ENCODE measurements around the gene MBIP.
"Not testable (repeated sequence)": the region's sequence is repeated elsewhere in the genome, so short reads cannot be mapped to it uniquely, and the experiment has no call there.

Gene MBIP, protein sequence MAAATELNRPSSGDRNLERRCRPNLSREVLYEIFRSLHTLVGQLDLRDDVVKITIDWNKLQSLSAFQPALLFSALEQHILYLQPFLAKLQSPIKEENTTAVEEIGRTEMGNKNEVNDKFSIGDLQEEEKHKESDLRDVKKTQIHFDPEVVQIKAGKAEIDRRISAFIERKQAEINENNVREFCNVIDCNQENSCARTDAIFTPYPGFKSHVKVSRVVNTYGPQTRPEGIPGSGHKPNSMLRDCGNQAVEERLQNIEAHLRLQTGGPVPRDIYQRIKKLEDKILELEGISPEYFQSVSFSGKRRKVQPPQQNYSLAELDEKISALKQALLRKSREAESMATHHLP

GRCh38 chr14:36320200-36320896 lies at the start of gene MBIP:
Gene MBIP (minus strand): TSS chr14:36320637. CDS start chr14:36320588, 49 bp downstream.
- peak; percentile 98 for DNase-seq (ENCODE audit: low spot score)

- no peak for DNase-seq (ENCODE audit: low spot score)
Measured at GRCh38 chr14:36367985-36368774, 47.7 kb upstream of the MBIP start.

GRCh38 chr14:36365766-36366165 lies 45.3 kb upstream of the MBIP start:
- no peak for DNase-seq (ENCODE audit: low spot score)

GRCh38 chr14:36363704-36364103 lies 43.3 kb upstream of the MBIP start:
- no peak for DNase-seq (ENCODE audit: low spot score)

DNA sequence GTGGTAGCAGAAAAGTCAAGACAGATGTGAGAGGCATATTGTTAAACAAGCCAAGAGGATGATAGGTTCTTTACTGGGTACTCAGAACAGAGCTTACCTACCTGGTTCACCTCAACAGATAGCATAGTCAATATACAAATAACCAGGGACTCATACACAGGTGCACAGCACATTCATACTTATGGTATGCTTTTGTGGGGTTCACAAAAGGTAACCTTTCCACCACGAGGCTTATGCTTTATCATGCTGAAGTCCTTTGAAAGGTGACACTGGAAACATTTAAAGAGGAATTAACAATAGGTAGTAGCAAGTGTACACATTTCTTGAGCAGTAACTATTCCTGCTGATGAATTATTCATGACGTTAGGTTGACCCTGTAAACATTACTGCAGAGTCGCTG lies 42.2 kb upstream of the MBIP start:
- no peak for DNase-seq (ENCODE audit: low spot score)

DNA sequence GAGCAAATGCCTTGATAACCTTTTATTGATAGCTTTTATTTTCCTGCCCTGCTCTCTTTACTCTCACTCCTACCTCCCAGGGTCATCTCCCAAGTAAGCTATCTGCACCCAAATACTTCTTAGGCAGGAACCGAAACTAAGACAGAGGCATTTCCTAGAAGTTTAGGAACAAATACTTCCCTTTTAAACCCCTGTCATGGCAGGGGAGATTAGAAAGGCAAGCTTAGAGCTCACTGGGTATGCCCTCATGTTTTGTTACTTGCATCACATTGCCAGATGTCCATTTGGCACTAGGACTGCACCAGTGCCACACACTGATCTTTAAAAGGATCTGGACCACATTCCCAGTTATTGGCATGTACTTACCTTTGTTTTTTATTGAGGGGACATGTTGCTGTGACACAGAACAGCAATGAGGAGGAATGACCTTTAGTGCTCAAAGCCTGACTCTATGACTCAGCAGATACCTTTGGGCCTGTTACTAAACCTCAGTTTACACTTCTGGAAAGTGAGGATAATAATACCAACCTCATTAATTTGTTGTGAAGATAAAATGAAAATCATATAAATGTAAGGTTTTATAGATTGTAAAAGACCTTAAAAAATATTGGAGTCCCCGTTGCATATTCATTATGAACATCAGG lies 40.9 kb upstream of the MBIP start:
- no peak for DNase-seq (ENCODE audit: low spot score)

DNA sequence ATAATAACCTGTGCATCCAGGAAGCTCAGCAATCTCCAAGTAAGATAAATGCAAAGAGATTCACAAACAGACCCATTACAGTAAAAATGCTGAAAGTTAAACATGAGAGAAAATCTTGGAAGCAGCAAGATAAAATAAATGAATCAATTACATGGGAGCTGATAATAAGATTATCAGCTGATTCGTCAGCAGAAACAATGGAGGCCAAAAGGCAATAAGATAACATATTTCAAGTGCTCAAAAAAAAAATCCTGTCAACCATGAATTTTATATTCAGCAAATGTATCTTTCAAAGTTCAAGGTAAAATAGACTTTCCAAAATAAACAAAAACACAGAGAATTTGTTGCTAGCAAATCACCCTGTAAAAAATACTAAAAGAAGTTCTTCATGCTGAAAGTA lies 36.4 kb upstream of the MBIP start:
- DNase-seq (ENCODE audit: low spot score), result no peak

- no peak for DNase-seq (ENCODE audit: low spot score)
Measured at GRCh38 chr14:36346052-36346451, 25.6 kb upstream of the MBIP start.

DNA sequence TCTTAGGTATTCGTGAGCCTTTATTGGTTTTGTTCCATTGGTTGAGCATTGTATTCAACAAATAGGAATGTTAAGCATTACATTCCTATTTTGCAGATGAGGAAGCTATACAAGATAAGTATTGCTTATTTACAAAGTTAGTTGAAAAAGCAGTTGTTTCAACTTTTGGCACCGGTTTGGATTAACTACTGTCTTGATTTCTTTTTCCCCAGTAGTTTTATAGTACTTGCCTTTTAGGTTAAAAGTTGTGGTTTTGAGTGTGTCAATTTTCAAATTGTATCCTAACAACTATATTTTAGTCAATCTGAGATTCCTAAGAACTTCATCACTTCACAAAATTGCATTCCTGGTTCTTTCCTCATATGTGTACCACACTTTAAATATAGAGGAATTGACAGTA lies 23.8 kb upstream of the MBIP start:
- no peak for DNase-seq (ENCODE audit: low spot score)

DNA sequence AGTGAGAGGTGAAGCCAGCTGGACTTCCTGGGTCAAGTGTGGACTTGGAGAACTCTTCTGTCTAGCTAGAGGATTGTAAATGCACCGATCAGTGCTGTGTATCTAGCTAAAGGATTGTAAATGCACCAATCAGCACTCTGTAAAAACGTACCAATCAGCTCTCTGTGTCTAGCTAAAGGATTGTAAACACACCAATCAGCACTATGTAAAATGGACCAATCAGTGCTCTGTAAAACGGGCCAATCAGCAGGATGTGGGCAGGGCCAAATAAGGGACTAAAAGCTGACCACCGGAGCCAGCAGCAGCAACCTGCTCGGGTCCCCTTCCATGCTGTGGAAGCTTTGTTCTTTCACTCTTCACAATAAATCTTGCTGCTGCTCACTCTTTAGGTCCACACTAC lies 21.4 kb upstream of the MBIP start:
- DNase-seq (ENCODE audit: low spot score), result not testable (repeated sequence)

GRCh38 chr14:36340276-36340890 lies 19.9 kb upstream of the MBIP start:
- no peak for DNase-seq (ENCODE audit: low spot score)

GRCh38 chr14:36339816-36340215 lies 19.4 kb upstream of the MBIP start:
- no peak for DNase-seq (ENCODE audit: low spot score)

DNA sequence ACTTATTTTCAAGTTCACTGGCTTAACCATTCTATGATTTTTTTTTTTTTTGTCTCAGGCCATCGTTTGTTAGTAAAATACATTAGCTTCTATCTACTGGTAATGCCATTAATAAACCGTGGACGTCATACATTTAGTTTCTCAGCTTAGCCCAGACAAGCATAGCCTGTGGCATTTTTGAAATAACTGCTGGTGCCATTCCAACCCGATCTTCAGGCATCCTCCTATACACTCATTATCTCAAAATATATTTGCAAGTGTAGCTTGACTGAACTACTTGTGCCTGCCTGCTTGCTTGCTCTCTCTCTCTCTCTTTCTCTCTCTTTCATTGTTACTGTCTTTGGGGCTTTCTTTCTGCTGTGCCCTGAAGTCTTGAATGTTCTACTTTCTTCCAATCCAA lies 12.7 kb upstream of the MBIP start:
- no peak for DNase-seq (ENCODE audit: low spot score)

- not testable (repeated sequence) for DNase-seq (ENCODE audit: low spot score)
Measured at GRCh38 chr14:36327573-36327972, 7.1 kb upstream of the MBIP start.

DNA sequence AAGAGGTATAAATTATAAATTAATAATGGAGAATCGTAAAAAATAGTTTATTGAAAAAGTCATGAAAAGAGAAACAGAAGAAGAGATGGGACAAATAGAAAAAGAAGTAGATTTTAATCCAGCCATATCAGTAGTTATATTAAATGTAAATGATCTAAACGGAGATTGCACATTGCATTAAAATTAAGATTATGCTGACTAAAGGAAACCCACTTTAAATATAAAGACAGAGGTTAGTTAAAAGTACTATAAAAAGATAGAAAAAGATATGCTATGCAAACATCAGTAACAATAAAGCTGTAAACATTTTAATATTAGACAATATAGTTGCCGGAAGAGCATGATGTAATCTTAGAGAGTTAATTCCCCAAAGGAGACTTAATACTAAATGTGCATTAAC lies 5.4 kb upstream of the MBIP start:
- no peak for DNase-seq (ENCODE audit: low spot score)

GRCh38 chr14:36324897-36325296 lies 4.5 kb upstream of the MBIP start:
- DNase-seq (ENCODE audit: low spot score), result no peak

GRCh38 chr14:36320897-36321381 lies 502 bp upstream of the MBIP start:
- no peak for DNase-seq (ENCODE audit: low spot score)

- no peak for DNase-seq (ENCODE audit: low spot score)
Measured at GRCh38 chr14:36319899-36320199, 588 bp downstream of the MBIP start.

DNA sequence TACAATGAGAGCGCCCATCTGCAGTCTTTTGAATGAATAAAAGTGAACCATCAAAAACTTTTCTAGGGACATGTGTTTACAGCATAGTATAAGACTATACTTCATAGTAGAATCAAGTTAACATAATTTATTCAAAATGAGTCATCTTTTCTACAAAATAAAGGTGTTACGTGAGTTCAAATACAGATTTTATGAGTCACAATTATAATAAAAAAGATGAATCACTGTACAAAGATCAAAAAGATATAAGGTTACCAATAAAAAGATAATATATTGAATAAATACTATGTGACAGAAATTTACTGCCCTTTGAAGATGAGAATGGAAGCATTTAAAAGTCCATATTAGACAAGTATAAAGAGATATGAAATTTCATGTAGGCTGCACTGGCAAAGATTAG lies 2.8 kb downstream of the MBIP start:
- no peak for DNase-seq (ENCODE audit: low spot score)

DNA sequence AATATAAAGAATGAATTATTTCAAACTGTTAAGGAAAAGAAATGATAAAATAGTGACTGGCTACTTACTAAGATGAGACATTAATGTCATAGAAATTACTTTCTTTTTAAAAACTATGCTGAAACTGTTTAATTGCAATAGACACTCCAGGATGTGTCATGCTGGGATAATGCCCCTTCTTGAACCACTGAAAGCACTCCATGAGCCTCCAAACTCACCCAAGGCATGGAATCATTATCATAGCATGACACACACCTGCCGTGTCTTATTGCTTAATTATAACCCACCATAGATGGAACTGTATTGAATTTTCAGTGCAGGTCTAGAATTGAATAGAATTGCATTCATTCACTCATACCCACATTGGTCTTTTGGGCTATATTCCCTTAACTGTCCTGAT lies 4.3 kb downstream of the MBIP start:
- DNase-seq (ENCODE audit: low spot score), result no peak

- DNase-seq (ENCODE audit: low spot score), result no peak
Measured at GRCh38 chr14:36315159-36315853, 5.1 kb downstream of the MBIP start.
